CD4-positive, alpha-beta T cell (primary cell): ENCODE measurements around the gene MAST3. TPM values are rescaled to one million over a fixed set of nuclear protein-coding genes. Genes with fewer than 3 reads are reported as not detected.

ENCODE experiments used
- ATAC-seq: fragments of 200-7000 bp; cut with Tn5 transposase; one replicate; pipeline ENCODE4 v1.10.0; 2022; ENCODE audit warnings: mild to moderate bottlenecking; ENCODE audit not compliant: poor library complexity
- CTCF ChIA-PET: fragments of 350-600 bp; sonication (Branson Sonifier 250); formaldehyde crosslinking; loops from one replicate; lab custom pipeline; 2021; ENCODE audit warnings: antibody characterized with exemption, inconsistent platforms; lab: Charles Lee
- POLR2A ChIA-PET: fragments of 350-600 bp; sonication (Branson Sonifier 250); formaldehyde crosslinking; loops from one replicate; lab custom pipeline; 2021; ENCODE audit warnings: antibody characterized with exemption, inconsistent platforms; lab: Charles Lee
- DNase-seq, 14 experiments: peaks; one replicate each; pipeline ENCODE4 v3.0.0-alpha.2; 2013 to 2020; ENCODE audit warnings: mixed read lengths in 2 of 14
- H3K27ac ChIP-seq, 2 donors: one replicate each; pipeline versions ENCODE4 v1.5.1 to v1.7.0; 2013; ENCODE audit warnings: low read length in 2 of 2, low read depth in 1 of 2, mild to moderate bottlenecking in 1 of 2
- H3K27me3 ChIP-seq, 2 experiments: 1 replicate in 1 of 2; 2 replicates in 1 of 2; pipeline versions ENCODE4 v1.6.1 to v1.7.0; 2013; ENCODE audit warnings: low read length in 2 of 2, control low read depth in 1 of 2, mild to moderate bottlenecking in 1 of 2, moderate library complexity in 1 of 2; ENCODE audit not compliant: insufficient read depth in 2 of 2, control insufficient read depth in 1 of 2
- H3K36me3 ChIP-seq: one replicate; pipeline ENCODE4 v1.6.1; 2013; ENCODE audit warnings: low read length, control low read depth; ENCODE audit not compliant: insufficient read depth
- H3K4me1 ChIP-seq: one replicate; pipeline ENCODE4 v1.6.1; 2013; ENCODE audit warnings: low read length, control low read depth; ENCODE audit not compliant: insufficient read depth
- H3K4me3 ChIP-seq: one replicate; pipeline ENCODE4 v1.5.1; 2013; ENCODE audit warnings: mild to moderate bottlenecking, low read length, moderate library complexity
- H3K9me3 ChIP-seq, 2 experiments: 1 replicate in 1 of 2; 2 replicates in 1 of 2; pipeline versions ENCODE4 v1.6.1 to v1.7.0; 2013; ENCODE audit warnings: low read length in 2 of 2, mild to moderate bottlenecking in 2 of 2, control low read depth in 1 of 2, moderate library complexity in 1 of 2; ENCODE audit not compliant: control insufficient read depth in 1 of 2, insufficient read depth in 1 of 2
- H3K27ac Mint-ChIP-seq: one replicate; pipeline ENCODE4 v1.8.0; 2020; ENCODE audit warnings: mixed read lengths
- H3K27me3 Mint-ChIP-seq: one replicate; pipeline ENCODE4 v1.8.0; 2021; ENCODE audit warnings: mixed read lengths
- H3K36me3 Mint-ChIP-seq: one replicate; pipeline ENCODE4 v1.8.0; 2021; ENCODE audit warnings: low read depth, mixed read lengths
- H3K4me1 Mint-ChIP-seq: one replicate; pipeline ENCODE4 v1.8.0; 2021; ENCODE audit warnings: low read depth, mixed read lengths
- H3K4me3 Mint-ChIP-seq: one replicate; pipeline ENCODE4 v1.8.0; 2020; ENCODE audit warnings: mild to moderate bottlenecking, mixed read lengths
- H3K9me3 Mint-ChIP-seq: one replicate; pipeline ENCODE4 v1.8.0; 2020; ENCODE audit warnings: mixed read lengths
- intact Hi-C, 2 experiments: fragments of 100-400 bp; cut with DNase I in 1 of 2; cut with micrococcal nuclease in 1 of 2; formaldehyde crosslinking; loops; one replicate each; pipeline versions ENCODE4 v1.15.1 to v1.9.0; 2023 to 2025; cut with DNase I, micrococcal nuclease
- total RNA-seq, 174 experiments: library from RNA in 2 of 174; stranded (reverse) in 2 of 174; gene quantifications; one replicate each; pipeline ENCODE4 v1.2.3 and lab custom pipeline; 2021 to 2026
- TF ChIP-seq, protein P1 (sequence below): fragments of 200-600 bp; IDR thresholded peaks from one replicate; pipeline ENCODE4 v1.8.0; 2022; ENCODE audit warnings: antibody characterized with exemption, mild to moderate bottlenecking

Gene MAST3
- total RNA-seq, 2 experiments from 2014 or later = 16.1 to 16.4 TPM

DNA sequence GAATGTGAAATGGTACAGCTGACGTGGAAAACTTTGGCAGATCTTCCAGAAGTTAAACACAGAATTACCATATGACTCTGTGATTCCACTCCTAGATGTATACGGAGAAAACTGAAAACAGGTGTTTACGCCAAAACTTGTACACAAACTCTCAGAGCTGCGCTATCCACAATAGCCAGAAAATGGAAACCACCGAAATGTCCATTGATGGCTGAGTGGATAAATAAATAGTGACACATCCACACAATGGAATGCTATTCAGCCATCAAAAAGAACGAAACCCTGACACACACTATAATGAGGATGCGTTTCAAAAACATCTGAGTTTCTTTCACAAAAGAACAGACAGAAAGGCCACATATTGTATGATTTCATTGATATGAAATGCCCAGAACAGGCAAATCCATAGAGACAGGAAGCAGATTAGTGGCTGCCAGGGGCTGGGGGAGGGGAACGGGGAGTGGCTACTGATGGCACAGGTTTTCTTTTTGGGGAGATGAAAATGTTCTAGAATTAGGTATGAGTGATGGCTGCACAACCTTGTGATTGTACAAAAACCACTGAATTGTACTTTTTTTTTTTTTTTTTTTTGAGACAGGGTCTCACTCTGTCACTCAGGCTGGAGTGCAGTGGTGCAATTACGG, 43.9 kb upstream of the MAST3 start:
- Histone ChIP-seq H3K4me1 (peaks cover 20% of the 10 kb centered on the region), H3K9me3 (no peaks in the 10 kb centered on the region), H3K36me3 (no peaks in the 10 kb centered on the region), H3K4me3 (no peak overlapping the region), H3K27ac (no peak overlapping the region), H3K27me3 (no peaks in the 10 kb centered on the region)
- TF ChIP-seq, protein P1, sequence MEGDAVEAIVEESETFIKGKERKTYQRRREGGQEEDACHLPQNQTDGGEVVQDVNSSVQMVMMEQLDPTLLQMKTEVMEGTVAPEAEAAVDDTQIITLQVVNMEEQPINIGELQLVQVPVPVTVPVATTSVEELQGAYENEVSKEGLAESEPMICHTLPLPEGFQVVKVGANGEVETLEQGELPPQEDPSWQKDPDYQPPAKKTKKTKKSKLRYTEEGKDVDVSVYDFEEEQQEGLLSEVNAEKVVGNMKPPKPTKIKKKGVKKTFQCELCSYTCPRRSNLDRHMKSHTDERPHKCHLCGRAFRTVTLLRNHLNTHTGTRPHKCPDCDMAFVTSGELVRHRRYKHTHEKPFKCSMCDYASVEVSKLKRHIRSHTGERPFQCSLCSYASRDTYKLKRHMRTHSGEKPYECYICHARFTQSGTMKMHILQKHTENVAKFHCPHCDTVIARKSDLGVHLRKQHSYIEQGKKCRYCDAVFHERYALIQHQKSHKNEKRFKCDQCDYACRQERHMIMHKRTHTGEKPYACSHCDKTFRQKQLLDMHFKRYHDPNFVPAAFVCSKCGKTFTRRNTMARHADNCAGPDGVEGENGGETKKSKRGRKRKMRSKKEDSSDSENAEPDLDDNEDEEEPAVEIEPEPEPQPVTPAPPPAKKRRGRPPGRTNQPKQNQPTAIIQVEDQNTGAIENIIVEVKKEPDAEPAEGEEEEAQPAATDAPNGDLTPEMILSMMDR = no peak
- intact Hi-C loops = no loop called here
- H3K36me3 Mint-ChIP-seq = peaks cover 4% of the 10 kb centered on the region
- CTCF ChIA-PET = no interaction called here
- H3K4me1 Mint-ChIP-seq = peaks cover 32% of the 10 kb centered on the region
- POLR2A ChIA-PET = interaction anchor here (0.6 to 1.5 kb wide), 3 partner anchors 9 to 50 kb away, joined by 3 to 4 read pairs (median 3); partner anchors contain the start of gene IL12RB1
- DNase-seq (peak in 4 of 14 experiments; percentile 12 to 45 (median 19)), ATAC-seq (no peak)
- no peak overlapping the region for H3K4me3 Mint-ChIP-seq
- no peak overlapping the region for H3K27ac Mint-ChIP-seq
- H3K9me3 Mint-ChIP-seq = no peaks in the 10 kb centered on the region
- no peaks in the 10 kb centered on the region for H3K27me3 Mint-ChIP-seq

DNA sequence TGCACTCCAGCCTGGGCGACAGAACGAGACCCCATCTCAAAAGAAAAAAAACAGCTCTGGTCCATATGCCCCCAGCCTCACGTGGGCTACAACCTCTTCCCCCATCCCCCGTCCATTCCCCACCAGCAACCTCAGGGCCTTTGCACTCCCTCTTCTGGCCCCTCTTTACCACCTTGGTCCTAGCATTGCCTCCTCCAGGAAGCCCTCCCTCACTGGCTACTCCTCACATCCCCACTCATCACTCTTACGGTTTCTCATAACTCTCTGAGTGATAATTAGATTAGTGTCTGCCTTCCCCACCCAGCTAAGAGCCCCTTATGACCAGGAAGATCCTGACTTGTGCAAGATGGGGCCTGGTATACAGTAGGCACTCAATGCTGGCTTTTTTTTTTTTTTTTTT, 41.6 kb upstream of the MAST3 start:
- no peak for ATAC-seq
- Histone ChIP-seq H3K36me3 (peaks cover 17% of the 10 kb centered on the region), H3K27ac (no peak overlapping the region), H3K9me3 (no peaks in the 10 kb centered on the region), H3K4me1 (peaks cover 13% of the 10 kb centered on the region), H3K27me3 (no peaks in the 10 kb centered on the region), H3K4me3 (no peak overlapping the region)
- DNase-seq = no peak
- CTCF ChIA-PET = interaction anchor here (0.6 to 6.5 kb wide), 4 partner anchors 40 to 118 kb away, joined by 3 to 40 read pairs (median 4); partner anchors contain the start of gene ARRDC2
- Mint-ChIP-seq H3K4me1 (peaks cover 21% of the 10 kb centered on the region), H3K9me3 (no peaks in the 10 kb centered on the region), H3K4me3 (no peak overlapping the region), H3K27ac (peak overlapping the region; percentile 70), H3K36me3 (peaks cover 6% of the 10 kb centered on the region), H3K27me3 (no peaks in the 10 kb centered on the region)
- POLR2A ChIA-PET = interaction anchor here (0.6 to 5.4 kb wide), 5 partner anchors 11 to 51 kb away, joined by 3 to 41 read pairs (median 4); partner anchors contain the start of genes ARRDC2 and MAST3
- intact Hi-C loops = loop anchor here in 1 of 2 experiments (5.0 kb wide), 1 partner anchor 199 kb away; the partner anchor contains the start of gene RPL18A
- TF ChIP-seq, protein P1 = no peak

DNA sequence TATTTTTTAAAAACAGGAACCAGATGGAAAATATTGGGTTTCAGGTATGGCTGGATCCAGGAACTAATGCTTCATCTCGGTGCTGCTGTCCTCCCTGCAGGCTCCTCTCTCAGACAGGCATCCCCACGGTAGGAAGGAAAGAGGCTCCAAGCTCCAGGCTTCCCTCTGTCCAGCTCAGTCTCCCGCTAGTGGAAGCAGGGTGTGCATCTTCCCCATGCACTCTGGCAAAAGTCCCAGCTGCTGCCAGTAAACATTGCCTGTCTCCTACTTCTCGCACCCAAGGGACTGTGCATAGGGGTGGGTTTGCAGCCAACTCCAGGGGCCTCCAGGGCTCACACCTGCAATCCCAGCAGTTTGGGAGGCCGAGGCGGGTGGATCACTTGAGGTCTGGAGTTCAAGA, 40.0 kb upstream of the MAST3 start:
- Mint-ChIP-seq H3K4me1 (peaks cover 17% of the 10 kb centered on the region), H3K27me3 (no peaks in the 10 kb centered on the region), H3K4me3 (no peak overlapping the region), H3K36me3 (peaks cover 13% of the 10 kb centered on the region), H3K27ac (peak overlapping the region; percentile 63), H3K9me3 (no peaks in the 10 kb centered on the region)
- Histone ChIP-seq H3K36me3 (peaks cover 30% of the 10 kb centered on the region), H3K4me1 (peaks cover 13% of the 10 kb centered on the region), H3K4me3 (no peak overlapping the region), H3K9me3 (no peaks in the 10 kb centered on the region), H3K27ac (peak overlapping the region in 1 of 2 donors; percentile 29), H3K27me3 (no peaks in the 10 kb centered on the region)
- TF ChIP-seq, protein P1 = no peak
- DNase-seq = no peak
- intact Hi-C loops = loop anchor here in 1 of 2 experiments (5.0 kb wide), 1 partner anchor 200 kb away; the partner anchor contains the start of gene RPL18A
- no peak for ATAC-seq
- ChIA-PET POLR2A (interaction anchor here (2.1 to 5.4 kb wide), 3 partner anchors 13 to 57 kb away, joined by 6 to 41 read pairs (median 9); partner anchors contain the start of gene ARRDC2), CTCF (interaction anchor here (1.1 to 6.5 kb wide), 5 partner anchors 13 to 119 kb away, joined by 3 to 40 read pairs (median 5); partner anchors contain the start of gene ARRDC2)
